T47D (cell line): ENCODE data around the gene DTL.

ENCODE experiments used
- DNase-seq, 2 experiments: peaks; one replicate each; pipeline versions ENCODE4 v3.0.0 to v3.0.0-alpha.2; 2011 to 2012; ENCODE audit warnings: low read depth in 1 of 2, low spot score in 1 of 2
- JUND ChIP-seq: IDR thresholded peaks from 2 replicates; pipeline ENCODE4 v1.6.1; 2012; ENCODE audit warnings: low read depth
- in situ Hi-C: cut with HindIII; loops from 2 replicates; pipeline ENCODE4 v1.10.0; 2016; ENCODE audit warnings: low sequenced_read_pairs, low pct_unique_long_range_greater_than_20kb

Gene DTL

DNA sequence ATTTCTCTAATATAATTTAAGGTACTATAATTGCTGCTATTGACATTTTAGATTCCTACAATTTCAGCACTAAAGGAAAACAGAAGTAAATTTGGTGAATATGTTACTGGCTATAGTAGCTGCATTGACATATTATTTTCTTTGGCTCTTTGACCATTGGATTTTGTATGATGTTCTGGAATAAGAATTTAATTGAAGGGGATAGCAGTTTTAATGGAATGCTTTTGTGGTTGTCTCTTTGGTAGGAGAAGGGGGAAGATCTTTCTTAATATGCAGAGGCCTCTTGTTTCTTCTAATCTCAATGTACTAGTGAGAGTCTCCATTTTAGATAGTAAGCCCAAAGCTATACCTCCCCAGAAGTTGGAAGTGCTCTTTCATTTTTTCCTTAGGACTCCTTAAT lies 6.9 kb downstream of the DTL start:
- in situ Hi-C loops: no loop called here
- DNase-seq: no peak
- TF ChIP-seq JUND: no peak

- no peak for TF ChIP-seq JUND
- DNase-seq: no peak
- in situ Hi-C loops: no loop called here
Observed at GRCh38 chr1:212044851-212045250, 9.3 kb downstream of the DTL start.

DNA sequence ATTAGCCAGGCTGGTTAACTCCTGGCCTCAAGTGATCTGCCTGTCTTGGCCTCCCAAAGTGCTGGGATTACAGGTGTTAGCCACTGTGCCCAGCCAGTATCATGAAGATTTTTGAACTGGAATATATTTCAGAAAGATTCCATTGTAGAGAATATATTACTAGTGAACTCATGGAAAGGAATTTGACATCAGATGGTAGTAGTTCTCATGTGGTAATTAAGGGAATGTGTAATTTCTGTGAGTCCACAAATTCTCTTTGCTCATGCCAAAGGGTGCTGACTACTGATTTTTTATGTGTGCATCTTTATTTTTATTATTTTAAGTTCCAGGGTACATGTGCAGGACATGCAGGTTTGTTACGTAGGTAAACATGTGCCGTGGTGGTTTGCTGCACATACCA lies 10.4 kb downstream of the DTL start:
- in situ Hi-C loops: no loop called here
- DNase-seq: no peak
- no peak for TF ChIP-seq JUND

GRCh38 chr1:212053993-212054392 lies 18.4 kb downstream of the DTL start:
- no peak for TF ChIP-seq JUND
- in situ Hi-C loops: no loop called here
- no peak for DNase-seq

- in situ Hi-C loops: no loop called here
- DNase-seq: no peak
- TF ChIP-seq JUND: no peak
Observed at GRCh38 chr1:212055333-212055732, 19.8 kb downstream of the DTL start.

GRCh38 chr1:212060632-212061472 lies 25.3 kb downstream of the DTL start:
- no peak for TF ChIP-seq JUND
- in situ Hi-C loops: no loop called here
- peak in 1 of 2 experiments; percentile 65 for DNase-seq

- in situ Hi-C loops: no loop called here
- TF ChIP-seq JUND: no peak
- peak in 1 of 2 experiments; percentile 68 for DNase-seq
Observed at GRCh38 chr1:212062832-212063438, 27.4 kb downstream of the DTL start.

DNA sequence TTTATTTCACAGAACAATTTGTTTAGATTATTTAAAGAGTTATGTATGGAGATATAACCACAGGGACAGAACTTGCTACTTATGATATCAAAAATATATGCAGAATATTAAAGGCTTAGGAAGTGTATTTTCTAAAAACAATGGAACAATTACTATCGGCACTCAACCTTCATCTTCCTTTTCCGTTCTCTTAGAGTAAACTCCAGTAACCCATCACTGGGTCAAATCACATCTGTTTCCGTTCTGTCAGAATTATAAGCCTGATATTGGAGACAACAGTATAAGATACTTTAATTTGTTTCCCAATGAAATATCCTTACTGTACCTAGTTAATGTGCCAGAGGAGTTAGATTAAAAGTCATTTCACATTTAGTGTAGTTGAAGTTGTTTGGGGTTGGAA lies 32.2 kb downstream of the DTL start:
- in situ Hi-C loops: no loop called here
- DNase-seq: no peak
- no peak for TF ChIP-seq JUND

DNA sequence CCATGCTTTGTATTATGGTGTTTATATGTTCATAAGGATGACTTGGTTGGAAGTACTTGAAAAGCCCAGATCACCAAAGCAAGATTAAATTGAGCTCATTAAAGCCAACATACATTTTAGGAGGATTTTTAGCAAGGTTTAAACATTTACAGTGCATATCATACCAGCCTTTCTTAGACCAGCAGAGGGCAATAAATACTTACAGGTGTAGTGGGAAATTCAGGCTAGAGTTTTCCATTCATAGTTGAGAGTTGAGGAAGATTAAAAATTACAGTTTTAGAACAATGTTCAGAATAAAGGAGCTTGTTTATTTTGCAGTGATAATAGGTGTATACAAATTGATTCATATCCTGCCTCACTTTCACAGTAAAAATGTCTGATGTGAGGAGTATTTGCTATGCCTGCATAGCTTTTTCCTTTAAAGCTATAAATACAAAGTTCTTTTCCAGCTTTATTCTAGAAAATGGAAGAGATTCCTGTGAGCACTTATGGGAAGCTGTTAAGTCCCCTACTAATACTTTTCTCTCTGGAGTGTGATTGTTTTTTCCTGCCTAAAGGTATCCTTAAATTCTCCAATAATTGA lies 35.3 kb downstream of the DTL start:
- DNase-seq: peak; percentile 34 to 70
- TF ChIP-seq JUND: no peak
- in situ Hi-C loops: no loop called here

- TF ChIP-seq JUND: no peak
- in situ Hi-C loops: no loop called here
- DNase-seq: no peak
Observed at GRCh38 chr1:212072047-212072446, 36.5 kb downstream of the DTL start.

DNA sequence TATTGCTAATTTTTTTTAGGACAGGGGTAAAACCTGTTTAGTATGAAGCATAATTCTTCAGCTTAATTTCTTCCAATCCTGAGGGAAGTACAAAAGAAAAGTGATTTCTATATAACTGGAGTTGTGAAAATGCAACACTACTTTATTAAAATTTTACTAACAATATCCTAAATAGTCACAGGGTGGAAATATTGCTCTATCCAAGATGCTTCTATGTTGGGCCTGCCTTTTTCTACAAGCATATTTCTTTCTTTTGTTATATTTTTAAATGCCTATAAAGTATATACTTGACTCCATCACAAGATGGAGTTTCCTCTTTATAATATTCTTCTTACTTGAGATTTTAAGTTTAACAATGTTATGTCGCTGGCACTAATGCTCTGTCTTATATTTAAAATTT lies 37.9 kb downstream of the DTL start:
- TF ChIP-seq JUND: no peak
- in situ Hi-C loops: no loop called here
- DNase-seq: peak in 1 of 2 experiments; percentile 14

DNA sequence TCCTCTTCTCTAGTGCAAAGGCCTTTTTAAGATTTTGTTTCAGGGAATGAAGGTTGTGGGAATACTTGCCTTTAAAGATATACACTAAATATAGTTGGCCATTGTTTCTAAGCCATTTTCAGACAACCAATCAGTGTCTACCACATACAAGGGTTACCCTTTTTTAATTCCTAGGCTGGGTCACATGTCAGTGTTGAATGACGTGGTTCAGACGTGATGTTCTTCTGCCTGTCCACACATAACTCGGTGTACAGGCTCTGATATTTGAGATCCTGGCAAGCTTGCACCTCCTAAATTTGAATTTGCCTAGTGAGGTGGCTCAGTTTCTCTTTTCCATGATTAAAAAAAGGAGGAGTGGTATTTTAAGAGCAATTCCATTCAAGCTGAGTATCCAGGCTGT lies 38.8 kb downstream of the DTL start:
- in situ Hi-C loops: no loop called here
- TF ChIP-seq JUND: no peak
- no peak for DNase-seq

DNA sequence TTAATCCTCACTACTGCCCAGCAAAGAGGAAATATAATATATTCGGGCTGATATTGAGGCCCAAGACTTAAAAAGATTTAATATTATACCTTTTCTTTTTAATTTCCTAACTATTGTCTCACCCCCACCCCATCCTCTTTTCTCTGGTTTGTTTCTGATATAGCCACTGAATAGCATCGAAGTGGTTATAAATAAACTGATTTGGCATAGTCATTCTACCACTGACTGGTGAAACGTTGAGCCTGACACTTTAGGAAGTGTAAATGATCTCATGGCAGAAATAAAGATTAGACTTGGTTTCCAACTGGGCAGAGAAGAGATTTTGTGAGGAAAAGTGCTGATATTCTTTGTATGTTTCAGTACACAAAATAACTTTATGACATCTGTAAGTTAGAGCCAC lies 39.3 kb downstream of the DTL start:
- no peak for DNase-seq
- in situ Hi-C loops: no loop called here
- TF ChIP-seq JUND: no peak
